ENCODE results near the gene ROM1.

GRCh38 chr11:62607714-62608113 lies 5.3 kb upstream of the ROM1 start:
- no peak for TF ChIP-seq POLR2A (IDR thresholded peaks at IDR 0.05; ENCODE audit: low read depth, low read length)
- no peak for TF ChIP-seq TAF1 (IDR thresholded peaks at IDR 0.05; ENCODE audit: low read depth, low read length)
- TF ChIP-seq POU2F2 (IDR thresholded peaks at IDR 0.05; ENCODE audit: low read depth, low read length): no peak
- no peak for TF ChIP-seq POLR2AphosphoS5 (IDR thresholded peaks at IDR 0.05; ENCODE audit: low read depth, low read length)
- no peak for TF ChIP-seq PAX5 (IDR thresholded peaks at IDR 0.05; ENCODE audit: insufficient read depth, low read length, severe bottlenecking)
